IMR-90 (cell line): ENCODE measurements around the gene ANGPT4. TPM values are rescaled to one million over a fixed set of nuclear protein-coding genes. Genes with fewer than 3 reads are reported as not detected.

Source experiments
- ATAC-seq: fragments of 200-7000 bp; cut with Tn5 transposase; 2 replicates; pipeline ENCODE4 v1.9.1; 2020; ENCODE audit warnings: low read depth, mild to moderate bottlenecking, moderate library complexity
- BruUV-seq: library from RNA; stranded (reverse); fragments of 400-500 nt; replicated peaks from 2 replicates; lab custom pipeline; 2021; lab: Mats Ljungman, UMichigan
- CTCF ChIA-PET: fragments of 300-600 bp; formaldehyde crosslinking; extraction: SDS; loops from one replicate; lab custom pipeline; 2021; ENCODE audit warnings: antibody characterized with exemption; lab: Yijun Ruan, JAX
- POLR2A ChIA-PET: fragments of 300-600 bp; sonication (Branson Sonifier 250); formaldehyde crosslinking; loops from one replicate; lab custom pipeline; 2022; ENCODE audit warnings: antibody characterized with exemption; ENCODE audit not compliant: unreplicated experiment; lab: Charles Lee
- DNase-seq: peaks from one replicate; pipeline ENCODE4 v3.0.0; 2013
- H2AFZ ChIP-seq: replicated peaks from 2 replicates; pipeline ENCODE3; 2013; ENCODE audit warnings: low read length, mild to moderate bottlenecking; ENCODE audit not compliant: poor library complexity
- H2AK5ac ChIP-seq: 2 replicates; pipeline ENCODE4 v1.6.1; 2013; ENCODE audit warnings: low read depth, low read length, inconsistent platforms
- H2AK9ac ChIP-seq: replicated peaks from 2 replicates; pipeline ENCODE3; 2013; ENCODE audit warnings: mild to moderate bottlenecking, low read depth, low read length, moderate library complexity; ENCODE audit not compliant: poor library complexity
- H2BK120ac ChIP-seq: 2 replicates; pipeline ENCODE4 v1.6.1; 2013; ENCODE audit warnings: low read depth, low read length, inconsistent platforms
- H2BK15ac ChIP-seq: 3 replicates; pipeline ENCODE4 v1.6.1; 2013; ENCODE audit warnings: low read depth, low read length, inconsistent platforms
- H2BK20ac ChIP-seq: 2 replicates; pipeline ENCODE4 v1.6.1; 2013; ENCODE audit warnings: low read depth, mild to moderate bottlenecking, inconsistent platforms, low read length, moderate library complexity
- H2BK5ac ChIP-seq: 2 replicates; pipeline ENCODE4 v1.6.1; 2013; ENCODE audit warnings: mild to moderate bottlenecking, low read depth, low read length, inconsistent platforms; ENCODE audit not compliant: poor library complexity, severe bottlenecking
- H3K14ac ChIP-seq: replicated peaks from 2 replicates; pipeline ENCODE4 v1.6.1; 2013; ENCODE audit warnings: low read depth, low read length, inconsistent platforms
- H3K18ac ChIP-seq: 2 replicates; pipeline ENCODE4 v1.6.1; 2013; ENCODE audit warnings: low read depth, low read length, control low read depth
- H3K23ac ChIP-seq: 2 replicates; pipeline ENCODE4 v1.6.1; 2013; ENCODE audit warnings: low read depth, low read length, inconsistent platforms
- H3K27ac ChIP-seq: 2 replicates; pipeline ENCODE4 v1.5.1; 2013; ENCODE audit warnings: mild to moderate bottlenecking, control low read depth, low read length; ENCODE audit not compliant: insufficient read depth
- H3K27me3 ChIP-seq: 2 replicates; pipeline ENCODE4 v1.6.1; 2013; ENCODE audit warnings: low read length; ENCODE audit not compliant: control insufficient read depth, insufficient read depth
- H3K36me3 ChIP-seq: 2 replicates; pipeline ENCODE4 v1.6.1; 2013; ENCODE audit warnings: low read length, mixed read lengths; ENCODE audit not compliant: control insufficient read depth, insufficient read depth
- H3K4ac ChIP-seq: 2 replicates; pipeline ENCODE4 v1.6.1; 2013; ENCODE audit warnings: low read depth, low read length, inconsistent platforms
- H3K4me1 ChIP-seq: 2 replicates; pipeline ENCODE4 v1.6.1; 2013; ENCODE audit warnings: low read length, mixed read lengths; ENCODE audit not compliant: control insufficient read depth, insufficient read depth
- H3K4me2 ChIP-seq: 2 replicates; pipeline ENCODE4 v1.6.1; 2013; ENCODE audit warnings: low read depth, mild to moderate bottlenecking, control low read depth, low read length, moderate library complexity
- H3K4me3 ChIP-seq: 2 replicates; pipeline ENCODE4 v1.5.1; 2013; ENCODE audit warnings: low read depth, mild to moderate bottlenecking, control low read depth, low read length, moderate library complexity; ENCODE audit not compliant: insufficient read depth
- H3K56ac ChIP-seq: 2 replicates; pipeline ENCODE4 v1.6.1; 2013; ENCODE audit warnings: low read length, inconsistent platforms; ENCODE audit not compliant: insufficient read depth; ENCODE audit errors: extremely low read depth
- H3K79me1 ChIP-seq, 2 experiments: 2 replicates each; pipeline ENCODE4 v1.6.1; 2013; ENCODE audit warnings: low read length in 2 of 2, inconsistent platforms in 1 of 2, low read depth in 1 of 2
- H3K9ac ChIP-seq: 2 replicates; pipeline ENCODE4 v1.6.1; 2013; ENCODE audit warnings: low read depth, low read length, control low read depth
- H3K9me1 ChIP-seq: 2 replicates; pipeline ENCODE4 v1.6.1; 2013; ENCODE audit warnings: low read length, inconsistent platforms; ENCODE audit not compliant: insufficient read depth
- H3K9me3 ChIP-seq: 2 replicates; pipeline ENCODE4 v1.6.1; 2013; ENCODE audit warnings: low read length; ENCODE audit not compliant: control insufficient read depth, insufficient read depth
- H4K20me1 ChIP-seq: 2 replicates; pipeline ENCODE4 v1.6.1; 2013; ENCODE audit warnings: low read length, inconsistent platforms; ENCODE audit not compliant: insufficient read depth
- H4K5ac ChIP-seq: 2 replicates; pipeline ENCODE4 v1.6.1; 2013; ENCODE audit warnings: mild to moderate bottlenecking, low read depth, low read length, control low read depth
- H4K8ac ChIP-seq, 2 experiments: 2 replicates each; pipeline ENCODE4 v1.6.1; 2013; ENCODE audit warnings: low read depth in 2 of 2, low read length in 2 of 2, control low read depth in 1 of 2, inconsistent platforms in 1 of 2
- H4K91ac ChIP-seq: 2 replicates; pipeline ENCODE4 v1.6.1; 2013; ENCODE audit warnings: low read depth, low read length, inconsistent platforms; ENCODE audit not compliant: insufficient read depth
- BHLHE40 ChIP-seq: fragments of 150-350 bp; IDR thresholded peaks from 2 replicates; pipeline ENCODE4 v1.6.1; 2016; ENCODE audit warnings: mild to moderate bottlenecking, low read depth, low read length
- CEBPB ChIP-seq: IDR thresholded peaks from 2 replicates; pipeline ENCODE4 v1.6.1; 2012; ENCODE audit warnings: low read depth, low read length, improper control_type of control experiment
- CHD1 ChIP-seq: IDR thresholded peaks from 2 replicates; pipeline ENCODE4 v1.6.1; 2012; ENCODE audit warnings: low read depth, low read length, improper control_type of control experiment
- CTCF ChIP-seq: conservative IDR thresholded peaks from 2 replicates; pipeline ENCODE4 v1.5.1; 2012; ENCODE audit warnings: mild to moderate bottlenecking, low read depth, low read length, improper control_type of control experiment
- FOS ChIP-seq: fragments of 150-350 bp; IDR thresholded peaks from 2 replicates; pipeline ENCODE4 v1.6.1; 2016; ENCODE audit warnings: low read depth, low read length
- MAFK ChIP-seq: IDR thresholded peaks from 2 replicates; pipeline ENCODE4 v1.6.1; 2012; ENCODE audit warnings: low read depth, low read length, improper control_type of control experiment
- MAZ ChIP-seq: IDR thresholded peaks from 2 replicates; pipeline ENCODE4 v1.6.1; 2012; ENCODE audit warnings: low read depth, mild to moderate bottlenecking, low read length, improper control_type of control experiment, moderate library complexity, borderline replicate concordance
- MXI1 ChIP-seq: IDR thresholded peaks from 2 replicates; pipeline ENCODE4 v1.6.1; 2012; ENCODE audit warnings: low read depth, mild to moderate bottlenecking, low read length, moderate library complexity, borderline replicate concordance
- NFE2L2 ChIP-seq: fragments of 150-350 bp; IDR thresholded peaks from 2 replicates; pipeline ENCODE4 v1.6.1; 2016; ENCODE audit warnings: low read depth, mild to moderate bottlenecking, low read length
- RAD21 ChIP-seq: IDR thresholded peaks from 2 replicates; pipeline ENCODE4 v1.6.1; 2012; ENCODE audit warnings: low read length, improper control_type of control experiment
- RCOR1 ChIP-seq: IDR thresholded peaks from 2 replicates; pipeline ENCODE4 v1.6.1; 2012; ENCODE audit warnings: mild to moderate bottlenecking, low read length, improper control_type of control experiment; ENCODE audit not compliant: insufficient replicate concordance
- RFX5 ChIP-seq: IDR thresholded peaks from 2 replicates; pipeline ENCODE4 v1.8.0; 2012; ENCODE audit warnings: low read depth, mild to moderate bottlenecking, low read length, moderate library complexity
- SMC3 ChIP-seq: fragments of 150-350 bp; IDR thresholded peaks from 2 replicates; pipeline ENCODE4 v1.6.1; 2016; ENCODE audit warnings: low read depth, mild to moderate bottlenecking, antibody characterized with exemption, low read length, moderate library complexity
- WGBS, 2 experiments: methylation state at CpG; one replicate each; pipeline versions ENCODE4 v1.1.5 to v1.1.7; 2013; ENCODE audit warnings: missing lambda C conversion rate in 2 of 2; ENCODE audit not compliant: insufficient read length in 1 of 2; ENCODE audit errors: extremely low coverage in 2 of 2; 5-methylcytosine and 5-hydroxymethylcytosine counted together
- dilution Hi-C: fragments of 300-500 bp; cut with HindIII; formaldehyde crosslinking; loops from one replicate; pipeline ENCODE4 v1.14.3; 2018; ENCODE audit warnings: low sequenced_read_pairs; ENCODE audit not compliant: unreplicated experiment
- in situ Hi-C: fragments of 300-500 bp; cut with MboI; formaldehyde crosslinking; loops from 3 replicates; pipeline ENCODE4 v1.14.3; 2019; ENCODE audit warnings: low sequenced_read_pairs, inconsistent platforms, mixed read lengths
- intact Hi-C: fragments of 100-400 bp; cut with micrococcal nuclease; formaldehyde crosslinking; loops from 2 replicates; pipeline ENCODE4 v1.10.0; 2022
- polyA plus RNA-seq, 3 experiments: library from polyadenylated mRNA; depleted of rRNA; stranded (reverse); fragments of >200 nt; gene quantifications; 2 replicates each; pipeline ENCODE4 v1.2.3, GENCODE V29; 2012; ENCODE audit warnings: low replicate concordance in 1 of 3
- total RNA-seq: library from RNA; depleted of rRNA; stranded (reverse); fragments of >200 nt; gene quantifications from 2 replicates; pipeline ENCODE4 v1.2.3, GENCODE V29; 2012
- TF ChIP-seq, protein P1 (sequence below): fragments of 150-350 bp; IDR thresholded peaks from 2 replicates; pipeline ENCODE4 v1.6.1; 2016; ENCODE audit warnings: low read depth, mild to moderate bottlenecking, low read length, moderate library complexity, borderline replicate concordance
- TF ChIP-seq, protein P2 (sequence below): fragments of 150-350 bp; IDR thresholded peaks from 2 replicates; pipeline ENCODE4 v1.6.1; 2017; ENCODE audit warnings: mild to moderate bottlenecking, antibody characterized with exemption, low read length, low read depth

Gene ANGPT4
- total and polyA plus RNA-seq, 2 of the 4 experiments (the other 2 are of a cell fraction): not detected

DNA sequence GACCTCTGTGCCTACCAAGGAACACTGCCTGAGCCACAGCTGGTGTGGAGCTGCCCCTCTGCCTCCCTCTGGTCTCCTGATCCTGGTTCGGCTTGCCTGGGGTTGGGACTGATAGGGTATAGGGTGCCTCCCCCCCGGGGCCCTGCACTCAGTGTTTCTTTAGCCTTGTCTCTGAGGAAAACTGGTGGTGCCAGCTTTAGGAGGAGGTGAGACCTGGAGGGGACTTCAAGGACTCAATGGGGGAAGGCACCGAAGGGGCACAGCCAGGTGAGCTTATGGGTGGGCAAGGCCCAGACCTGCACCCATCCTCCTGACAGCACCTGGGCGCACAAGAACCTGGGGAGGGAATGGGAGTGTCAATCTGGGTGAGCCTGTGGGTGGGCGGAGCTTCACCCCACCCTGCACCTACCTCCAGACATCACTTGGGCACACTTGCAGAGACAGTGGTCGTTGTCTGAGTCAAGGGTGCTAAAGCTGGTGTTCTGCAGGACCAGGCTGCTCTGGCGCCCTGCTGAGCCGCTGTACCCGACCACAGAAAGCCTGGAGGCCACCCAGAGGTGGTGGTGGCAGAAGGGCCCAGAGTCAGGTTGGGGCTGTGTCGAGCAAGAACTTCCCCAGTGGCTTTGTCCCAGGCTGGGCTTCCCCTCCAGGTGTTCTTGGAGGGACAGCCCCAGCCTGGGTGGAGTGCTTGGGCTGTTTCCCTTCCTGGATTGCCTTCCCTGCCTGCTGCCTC lies 42.1 kb downstream of the ANGPT4 start:
- POLR2A ChIA-PET: no interaction called here
- no TSS peak for BruUV-seq
- H4K5ac ChIP-seq: no peak overlapping the region
- no peak overlapping the region for H3K9ac ChIP-seq
- H2AFZ ChIP-seq: no peak overlapping the region
- no peak overlapping the region for H3K23ac ChIP-seq
- WGBS, 2 experiments: no CpG with 5 or more reads among the region's 10 CpGs
- H3K56ac ChIP-seq: no peak overlapping the region
- no peak overlapping the region for H2AK9ac ChIP-seq
- H2BK15ac ChIP-seq: no peak overlapping the region
- no peak overlapping the region for H4K91ac ChIP-seq
- no peak overlapping the region for H3K4me2 ChIP-seq
- in situ Hi-C loops (no loop called here), dilution Hi-C loops (no loop called here), intact Hi-C loops (no loop called here)
- no peak overlapping the region for H2BK120ac ChIP-seq
- H4K20me1 ChIP-seq: no peaks in the 10 kb centered on the region
- H3K9me3 ChIP-seq: no peaks in the 10 kb centered on the region
- H3K4me3 ChIP-seq: no peak overlapping the region
- H3K4me1 ChIP-seq: no peaks in the 10 kb centered on the region
- H2BK20ac ChIP-seq: no peak overlapping the region
- ATAC-seq (no peak), DNase-seq (no peak)
- H3K27me3 ChIP-seq: peaks cover 10% of the 10 kb centered on the region
- no peak overlapping the region for H2BK5ac ChIP-seq
- no peak overlapping the region for H3K14ac ChIP-seq
- H3K79me1 ChIP-seq: no peaks in the 10 kb centered on the region
- H4K8ac ChIP-seq: no peak overlapping the region
- no peak overlapping the region for H3K18ac ChIP-seq
- no peak overlapping the region for H3K4ac ChIP-seq
- H3K36me3 ChIP-seq: no peaks in the 10 kb centered on the region
- CTCF ChIA-PET: interaction anchor here (0.5 kb wide), 1 partner anchor 1479 kb away, joined by 6 read pairs; no protein-coding TSS in a partner anchor
- TF ChIP-seq BHLHE40 (no peak), FOS (no peak), RAD21 (no peak), RFX5 (no peak), NFE2L2 (no peak), MAFK (no peak), MAZ (no peak), CEBPB (no peak), MXI1 (no peak), RCOR1 (no peak), CTCF (no peak), CHD1 (no peak), SMC3 (no peak)
- TF ChIP-seq, protein P1, sequence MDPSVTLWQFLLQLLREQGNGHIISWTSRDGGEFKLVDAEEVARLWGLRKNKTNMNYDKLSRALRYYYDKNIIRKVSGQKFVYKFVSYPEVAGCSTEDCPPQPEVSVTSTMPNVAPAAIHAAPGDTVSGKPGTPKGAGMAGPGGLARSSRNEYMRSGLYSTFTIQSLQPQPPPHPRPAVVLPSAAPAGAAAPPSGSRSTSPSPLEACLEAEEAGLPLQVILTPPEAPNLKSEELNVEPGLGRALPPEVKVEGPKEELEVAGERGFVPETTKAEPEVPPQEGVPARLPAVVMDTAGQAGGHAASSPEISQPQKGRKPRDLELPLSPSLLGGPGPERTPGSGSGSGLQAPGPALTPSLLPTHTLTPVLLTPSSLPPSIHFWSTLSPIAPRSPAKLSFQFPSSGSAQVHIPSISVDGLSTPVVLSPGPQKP: no peak
- TF ChIP-seq, protein P2, sequence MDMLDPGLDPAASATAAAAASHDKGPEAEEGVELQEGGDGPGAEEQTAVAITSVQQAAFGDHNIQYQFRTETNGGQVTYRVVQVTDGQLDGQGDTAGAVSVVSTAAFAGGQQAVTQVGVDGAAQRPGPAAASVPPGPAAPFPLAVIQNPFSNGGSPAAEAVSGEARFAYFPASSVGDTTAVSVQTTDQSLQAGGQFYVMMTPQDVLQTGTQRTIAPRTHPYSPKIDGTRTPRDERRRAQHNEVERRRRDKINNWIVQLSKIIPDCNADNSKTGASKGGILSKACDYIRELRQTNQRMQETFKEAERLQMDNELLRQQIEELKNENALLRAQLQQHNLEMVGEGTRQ: no peak
- H3K9me1 ChIP-seq: 0 out of 2 replicates have a peak, but pooled peaks cover 2% of the 10 kb centered on the region
- no peak overlapping the region for H2AK5ac ChIP-seq
- no peak overlapping the region for H3K27ac ChIP-seq
